ENCODE measurements around the gene MED13L. TPM values are rescaled to one million over a fixed set of nuclear protein-coding genes. Genes with fewer than 3 reads are reported as not detected.

Gene MED13L
- total and polyA plus RNA-seq, 8 donors, result 10.3 to 93.8 (median 53.0) TPM

- no peak for ATAC-seq
- no peak for TF ChIP-seq CTCF (IDR thresholded peaks at IDR 0.05)
- DNase-seq, result no peak
- Histone ChIP-seq H3K9me3 (no peaks in the 10 kb centered on the region), H3K27ac (no peak overlapping the region), H3K4me1 (peaks cover 0 to 4% (median 3%) of the 10 kb centered on the region in 3 donors), H3K4me3 (no peak overlapping the region), H3K36me3 (no peaks in the 10 kb centered on the region), H3K27me3 (no peaks in the 10 kb centered on the region)
- intact Hi-C loops (cut with DNase I), result no loop called here
- 85 to 97% methylated on average over 1 of the region's 1 CpG for WGBS, 2 donors
- FAIRE-seq, result no peak
These were observed 201.1 kb downstream of the MED13L start for GRCh38 chr12:116076399-116076798.

GRCh38 chr12:116074686-116075085 lies 202.8 kb downstream of the MED13L start:
- intact Hi-C loops (cut with DNase I), result no loop called here

GRCh38 chr12:116071555-116072230 lies 205.8 kb downstream of the MED13L start:
- no peak for DNase-seq
- Histone ChIP-seq H3K4me1 (peaks cover 0 to 10% (median 3%) of the 10 kb centered on the region in 3 donors), H3K9me3 (no peaks in the 10 kb centered on the region), H3K4me3 (no peak overlapping the region), H3K27ac (no peak overlapping the region), H3K36me3 (no peaks in the 10 kb centered on the region), H3K27me3 (no peaks in the 10 kb centered on the region)
- intact Hi-C loops (cut with DNase I), result no loop called here
- no peak for ATAC-seq
- TF ChIP-seq CTCF (IDR thresholded peaks at IDR 0.05), result no peak
- no peak for FAIRE-seq
- WGBS, 2 donors, result 60 to 93% methylated on average over 2 of the region's 2 CpGs

More at GRCh38 chr12:116074686-116075085, 202.8 kb downstream of the MED13L start:
- H3K4me3 ChIP-seq, result no peak overlapping the region
- H3K36me3 ChIP-seq, result no peaks in the 10 kb centered on the region
- H3K27me3 ChIP-seq, result no peaks in the 10 kb centered on the region
- no peak overlapping the region for H3K27ac ChIP-seq
- TF ChIP-seq CTCF (IDR thresholded peaks at IDR 0.05), result no peak
- DNase-seq, result no peak
- no peak for ATAC-seq
- WGBS, 2 donors, result 100% methylated on average over 1 of the region's 1 CpG
- no peaks in the 10 kb centered on the region for H3K9me3 ChIP-seq
- peaks cover 0 to 10% (median 3%) of the 10 kb centered on the region in 3 donors for H3K4me1 ChIP-seq
- FAIRE-seq, result no peak

GRCh38 chr12:116070444-116070843 lies 207.0 kb downstream of the MED13L start:
- Histone ChIP-seq H3K36me3 (no peaks in the 10 kb centered on the region), H3K9me3 (no peaks in the 10 kb centered on the region), H3K27ac (no peak overlapping the region), H3K27me3 (no peaks in the 10 kb centered on the region), H3K4me3 (no peak overlapping the region), H3K4me1 (peaks cover 0 to 15% (median 1%) of the 10 kb centered on the region in 3 donors)
- intact Hi-C loops (cut with DNase I), result no loop called here
- no peak for TF ChIP-seq CTCF (IDR thresholded peaks at IDR 0.05)
- ATAC-seq (no peak), DNase-seq (no peak), FAIRE-seq (no peak)
- 88 to 91% methylated on average over 3 of the region's 3 CpGs for WGBS, 2 donors

GRCh38 chr12:116069943-116070342 lies 207.6 kb downstream of the MED13L start:
- peaks cover 0 to 11% (median 0%) of the 10 kb centered on the region in 3 donors for H3K4me1 ChIP-seq
- intact Hi-C loops (cut with DNase I), result no loop called here
- no peaks in the 10 kb centered on the region for H3K9me3 ChIP-seq
- no peak overlapping the region for H3K4me3 ChIP-seq
- DNase-seq (no peak), ATAC-seq (no peak), FAIRE-seq (no peak)
- no peaks in the 10 kb centered on the region for H3K27me3 ChIP-seq
- H3K27ac ChIP-seq, result no peak overlapping the region
- H3K36me3 ChIP-seq, result no peaks in the 10 kb centered on the region
- TF ChIP-seq CTCF (IDR thresholded peaks at IDR 0.05), result no peak

All from pancreas (tissue), 10 donors.